GM13976 (cell line): ENCODE data around the gene MAPK8IP3.

Source experiments
- DNase-seq: peaks from one replicate; pipeline ENCODE4 v3.0.0; 2012; ENCODE audit warnings: low spot score
- CTCF ChIP-seq: IDR thresholded peaks from 2 replicates; pipeline ENCODE4 v1.5.1; 2012; ENCODE audit warnings: borderline replicate concordance, mild to moderate bottlenecking; ENCODE audit not compliant: insufficient read depth; ENCODE audit errors: extremely low read depth, missing control alignments, control extremely low read depth
- in situ Hi-C: fragments of 300-500 bp; cut with MboI; formaldehyde crosslinking; loops from one replicate; pipeline ENCODE4 v1.12.0; 2022; ENCODE audit warnings: low sequenced_read_pairs, mixed read lengths, inconsistent platforms; ENCODE audit not compliant: unreplicated experiment

MAPK8IP3 gene

DNA sequence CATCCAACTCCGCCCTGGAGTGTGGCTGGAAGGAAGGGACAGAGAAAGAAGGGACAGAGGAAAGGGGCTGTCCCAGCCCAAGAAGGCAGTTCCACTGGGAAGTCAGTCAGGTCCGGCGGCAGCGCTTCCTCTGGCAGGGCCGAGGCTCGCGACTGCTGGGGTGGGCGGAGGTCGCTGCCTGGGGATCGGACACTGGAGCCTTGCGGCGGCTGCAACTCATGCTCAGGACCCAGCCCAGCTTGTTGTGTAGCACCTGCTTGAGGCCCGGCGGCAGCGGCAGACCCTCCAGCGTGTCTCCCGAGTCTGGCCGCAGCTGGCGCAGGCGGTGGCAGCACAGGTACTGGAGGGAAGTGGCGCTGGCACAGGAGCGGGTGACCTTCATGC is 71.0 kb downstream of the MAPK8IP3 start:
- no peak for TF ChIP-seq CTCF
- in situ Hi-C loops: no loop called here
- DNase-seq: no peak

GRCh38 chr16:1777375-1778199 is 71.6 kb downstream of the MAPK8IP3 start:
- in situ Hi-C loops: no loop called here
- no peak for TF ChIP-seq CTCF
- no peak for DNase-seq

DNA sequence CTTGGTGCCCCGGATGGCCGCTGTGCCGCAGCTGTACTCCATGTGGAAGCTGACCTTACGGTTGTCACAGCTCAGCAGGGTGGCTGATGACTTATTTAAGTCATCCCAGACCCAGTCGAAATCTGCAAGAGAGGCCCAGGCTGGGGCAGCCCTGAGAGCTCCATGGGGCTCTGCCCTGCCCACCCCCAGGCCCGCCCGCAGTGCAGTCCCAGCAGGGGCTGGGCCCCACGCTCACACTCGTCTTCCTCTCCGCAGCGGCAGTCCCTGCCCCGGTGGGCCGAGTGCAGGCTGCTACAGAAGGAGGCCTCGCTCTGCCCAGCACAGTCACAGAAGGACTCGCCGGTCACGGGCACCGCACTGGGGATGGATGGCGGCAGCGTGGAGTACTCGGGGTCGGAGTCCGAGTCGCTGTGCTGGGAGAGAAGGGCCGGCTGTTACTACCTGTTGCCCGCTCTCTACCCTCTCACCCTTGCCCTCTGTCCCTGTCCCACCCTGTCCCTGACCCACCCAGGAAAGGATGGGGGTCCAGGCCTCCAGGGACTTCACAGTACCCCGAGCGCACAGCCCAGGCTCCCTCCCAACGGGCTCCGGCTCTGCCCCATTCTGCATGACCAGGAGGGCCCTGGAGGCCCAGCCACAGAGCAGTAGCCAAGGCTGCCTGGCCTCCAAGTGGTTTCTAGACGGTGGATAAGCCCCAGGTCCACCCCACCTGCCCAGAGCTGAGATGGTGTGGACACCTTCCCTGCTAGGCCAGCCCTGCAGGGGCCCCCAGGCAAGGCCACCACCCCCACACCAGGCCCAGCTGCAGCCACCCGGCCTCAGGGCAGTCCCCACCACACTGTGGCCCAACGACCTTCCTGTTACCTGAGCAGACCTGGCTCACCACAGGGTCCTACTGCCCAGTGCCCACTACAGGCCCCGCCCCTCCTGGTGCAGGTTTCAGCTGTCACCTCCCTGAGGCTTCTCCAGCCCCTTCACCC is 72.5 kb downstream of the MAPK8IP3 start:
- in situ Hi-C loops: no loop called here
- no peak for DNase-seq
- TF ChIP-seq CTCF: no peak

GRCh38 chr16:1779234-1779701 is 73.3 kb downstream of the MAPK8IP3 start:
- in situ Hi-C loops: no loop called here
- DNase-seq: no peak
- no peak for TF ChIP-seq CTCF

- no peak for TF ChIP-seq CTCF
- DNase-seq: no peak
- in situ Hi-C loops: no loop called here
These were observed 74.0 kb downstream of the MAPK8IP3 start for GRCh38 chr16:1779741-1780676.
